Tibial nerve (tissue), 4 donors: ENCODE results near the gene DES.

ENCODE experiments used
- CTCF ChIP-seq, 5 experiments: fragments of 200-600 bp in 3 of 5; fragments of 450-650 bp in 2 of 5; sonication (generic) in 3 of 5; IDR thresholded peaks; one replicate each; pipeline ENCODE4 v1.5.1; 2016 to 2019; ENCODE audit warnings: antibody characterized with exemption in 5 of 5, mild to moderate bottlenecking in 3 of 5, moderate library complexity in 2 of 5
- EP300 ChIP-seq, 2 donors: sonication (generic); formaldehyde crosslinking; IDR thresholded peaks; one replicate each; pipeline ENCODE4 v1.6.1; 2017; ENCODE audit warnings: antibody characterized with exemption in 2 of 2, mild to moderate bottlenecking in 1 of 2
- POLR2A ChIP-seq, 2 donors: fragments of 450-650 bp; IDR thresholded peaks; one replicate each; pipeline ENCODE4 v1.6.1; 2017; ENCODE audit warnings: antibody characterized with exemption in 2 of 2, mild to moderate bottlenecking in 2 of 2, moderate library complexity in 2 of 2

- TF ChIP-seq POLR2A (IDR thresholded peaks at IDR 0.05) (no peak), EP300 (IDR thresholded peaks at IDR 0.05) (no peak), CTCF (IDR thresholded peaks at IDR 0.05) (no peak)
These were observed 22.4 kb downstream of the DES start for GRCh38 chr2:219440388-219441256.
